ENCODE results near the gene CD300A. TPM values are rescaled to one million over a fixed set of nuclear protein-coding genes. Genes with fewer than 3 reads are reported as not detected.

The CD300A gene
- total RNA-seq, 1 experiment from 2014 or later, result 0.71 TPM

DNA sequence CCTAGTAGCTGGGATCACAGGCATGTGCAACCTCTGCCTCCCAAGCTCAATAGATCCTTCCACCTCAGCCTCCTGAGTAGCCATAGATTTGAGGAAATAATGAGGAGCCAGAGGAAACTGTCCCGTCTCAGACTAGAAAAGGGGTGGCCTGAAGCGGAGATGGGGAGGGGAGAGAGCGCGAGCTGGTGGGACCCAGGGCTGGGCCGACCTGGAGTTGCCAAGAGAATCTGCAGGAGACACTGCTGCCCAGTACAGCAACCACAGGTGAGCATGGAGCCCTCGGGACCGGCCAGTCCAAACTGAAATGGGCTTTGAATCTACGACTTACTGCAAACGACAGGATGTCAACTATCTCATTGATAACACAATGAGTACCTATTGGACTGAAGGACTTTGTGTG is 24.3 kb downstream of the CD300A start:
- no peaks in the 10 kb centered on the region for H3K79me2 ChIP-seq (ENCODE audit: insufficient read depth, low read length)
- BruUV-seq (replicated peaks), result no TSS peak
- H2AFZ ChIP-seq (ENCODE audit: low read depth, low read length, poor library complexity, severe bottlenecking), result no peak overlapping the region
- ChIA-PET CTCF (interaction anchor here (1.0 to 2.9 kb wide), 5 partner anchors 19 to 194 kb away, joined by 3 to 10 read pairs (median 3); partner anchors contain the start of gene GPR142), RAD21 (ENCODE audit: low non-redundant PET in 1 of 2, low total read pairs in 2 of 2, uncharacterized antibody in 2 of 2, unreplicated experiment in 2 of 2) (no interaction called here), POLR2A (no interaction called here)
- no peak overlapping the region for H3K4me3 ChIP-seq (replicated peaks in 1 of 2; ENCODE audit: low read depth in 1 of 2, low read length in 2 of 2)
- intact Hi-C loops (cut with micrococcal nuclease), result no loop called here
- no peaks in the 10 kb centered on the region for H4K20me1 ChIP-seq (ENCODE audit: insufficient read depth)
- H3K36me3 ChIP-seq (ENCODE audit: control insufficient read depth in 1 of 2, insufficient read depth in 2 of 2, low read length in 2 of 2), result no peaks in the 10 kb centered on the region
- TF ChIP-seq, protein P1, sequence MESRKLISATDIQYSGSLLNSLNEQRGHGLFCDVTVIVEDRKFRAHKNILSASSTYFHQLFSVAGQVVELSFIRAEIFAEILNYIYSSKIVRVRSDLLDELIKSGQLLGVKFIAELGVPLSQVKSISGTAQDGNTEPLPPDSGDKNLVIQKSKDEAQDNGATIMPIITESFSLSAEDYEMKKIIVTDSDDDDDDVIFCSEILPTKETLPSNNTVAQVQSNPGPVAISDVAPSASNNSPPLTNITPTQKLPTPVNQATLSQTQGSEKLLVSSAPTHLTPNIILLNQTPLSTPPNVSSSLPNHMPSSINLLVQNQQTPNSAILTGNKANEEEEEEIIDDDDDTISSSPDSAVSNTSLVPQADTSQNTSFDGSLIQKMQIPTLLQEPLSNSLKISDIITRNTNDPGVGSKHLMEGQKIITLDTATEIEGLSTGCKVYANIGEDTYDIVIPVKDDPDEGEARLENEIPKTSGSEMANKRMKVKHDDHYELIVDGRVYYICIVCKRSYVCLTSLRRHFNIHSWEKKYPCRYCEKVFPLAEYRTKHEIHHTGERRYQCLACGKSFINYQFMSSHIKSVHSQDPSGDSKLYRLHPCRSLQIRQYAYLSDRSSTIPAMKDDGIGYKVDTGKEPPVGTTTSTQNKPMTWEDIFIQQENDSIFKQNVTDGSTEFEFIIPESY (IDR thresholded peaks at IDR 0.05; ENCODE audit: extremely low read depth, insufficient replicate concordance, low read length), result no peak
- TF ChIP-seq, protein P2, sequence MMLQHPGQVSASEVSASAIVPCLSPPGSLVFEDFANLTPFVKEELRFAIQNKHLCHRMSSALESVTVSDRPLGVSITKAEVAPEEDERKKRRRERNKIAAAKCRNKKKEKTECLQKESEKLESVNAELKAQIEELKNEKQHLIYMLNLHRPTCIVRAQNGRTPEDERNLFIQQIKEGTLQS (IDR thresholded peaks at IDR 0.05), result no peak
- no peak for TF ChIP-seq EGR1 (IDR thresholded peaks at IDR 0.05; ENCODE audit: low read depth)
- TF ChIP-seq TCF7L2 (IDR thresholded peaks at IDR 0.05; ENCODE audit: borderline replicate concordance, extremely low read depth, insufficient read depth, insufficient read length), result no peak
- TF ChIP-seq EZH2phosphoT487 (IDR thresholded peaks at IDR 0.05; ENCODE audit: borderline replicate concordance), result no peak
- TF ChIP-seq POLR2A (IDR thresholded peaks at IDR 0.05; ENCODE audit: borderline replicate concordance, extremely low read depth, insufficient read depth, insufficient read length), result no peak
- no peak for TF ChIP-seq SRF (IDR thresholded peaks at IDR 0.05; ENCODE audit: low read depth)
- TF ChIP-seq SP1 (IDR thresholded peaks at IDR 0.05; ENCODE audit: low read depth), result no peak
- H3K4me2 ChIP-seq (ENCODE audit: low read length), result no peak overlapping the region
- H3K27me3 ChIP-seq (ENCODE audit: insufficient read depth, low read length), result no peaks in the 10 kb centered on the region; the same call in 1 of the 2 replicates
- H3K4me1 ChIP-seq (ENCODE audit: control insufficient read depth in 1 of 2, insufficient read depth in 2 of 2, low read length in 2 of 2), result no peaks in the 10 kb centered on the region
- no peak for DNase-seq (ENCODE audit: low read depth, low spot score)
- no peaks in the 10 kb centered on the region for H3K9me3 ChIP-seq (ENCODE audit: control insufficient read depth in 1 of 2, insufficient read depth in 1 of 2, low read depth in 1 of 2, low read length in 2 of 2)
- no peak for ATAC-seq
- no peak overlapping the region for H3K9ac ChIP-seq (ENCODE audit: low read length)
- H3K27ac ChIP-seq (ENCODE audit: low read depth, low read length), result no peak overlapping the region
- H3K9me2 ChIP-seq (ENCODE audit: insufficient read depth), result no peaks in the 10 kb centered on the region

DNA sequence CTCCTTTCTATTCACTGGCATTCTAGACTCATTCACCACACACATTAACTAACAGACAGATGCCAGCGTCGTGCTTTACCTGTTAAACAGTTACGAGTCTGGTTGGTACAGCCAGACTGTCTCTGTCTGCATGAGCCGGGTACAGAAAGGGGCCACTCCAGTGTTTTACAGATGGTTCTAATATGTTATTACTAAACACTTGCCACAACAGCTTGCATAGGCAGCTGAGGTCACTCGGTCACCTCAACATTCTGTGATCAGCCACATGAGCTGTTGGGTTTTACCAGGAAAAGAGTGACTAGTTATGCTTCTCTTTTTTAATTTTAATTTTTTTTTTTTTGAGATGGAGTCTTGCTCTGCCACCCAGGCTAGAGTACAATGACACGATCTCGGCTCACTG is 25.2 kb downstream of the CD300A start:
- CTCF ChIA-PET, result interaction anchor here (1.0 to 2.9 kb wide), 4 partner anchors 42 to 123 kb away, joined by 3 to 10 read pairs (median 6); no protein-coding TSS in a partner anchor
- H3K4me3 ChIP-seq (replicated peaks in 1 of 2; ENCODE audit: low read depth in 1 of 2, low read length in 2 of 2), result no peak overlapping the region
- TF ChIP-seq ZFX (IDR thresholded peaks at IDR 0.05) (no peak), SIN3A (IDR thresholded peaks at IDR 0.05; ENCODE audit: low read depth) (no peak), TCF7L2 (IDR thresholded peaks at IDR 0.05; ENCODE audit: borderline replicate concordance, extremely low read depth, insufficient read depth, insufficient read length) (no peak), POLR2AphosphoS5 (IDR thresholded peaks at IDR 0.05; ENCODE audit: low read depth, low read length) (no peak), YY1 (IDR thresholded peaks at IDR 0.05; ENCODE audit: extremely low read depth, insufficient replicate concordance, low read depth, low read length) (no peak), ZNF274 (IDR thresholded peaks at IDR 0.05; ENCODE audit: low read depth, low read length) (no peak), FOSL1 (IDR thresholded peaks at IDR 0.05; ENCODE audit: low read depth) (no peak), JUND (IDR thresholded peaks at IDR 0.05) (no peak)
- H3K9me3 ChIP-seq (ENCODE audit: control insufficient read depth in 1 of 2, insufficient read depth in 1 of 2, low read depth in 1 of 2, low read length in 2 of 2), result no peaks in the 10 kb centered on the region
- H3K27me3 ChIP-seq (ENCODE audit: insufficient read depth, low read length), result no peaks in the 10 kb centered on the region
- no peak overlapping the region for H3K27ac ChIP-seq (ENCODE audit: low read depth, low read length)
- POLR2A ChIA-PET, result no interaction called here
- H3K9me2 ChIP-seq (ENCODE audit: insufficient read depth), result no peaks in the 10 kb centered on the region
- no peak overlapping the region for H3K9ac ChIP-seq (ENCODE audit: low read length)
- RAD21 ChIA-PET (ENCODE audit: low non-redundant PET in 1 of 2, low total read pairs in 2 of 2, uncharacterized antibody in 2 of 2, unreplicated experiment in 2 of 2), result no interaction called here
- H3K4me2 ChIP-seq (ENCODE audit: low read length), result no peak overlapping the region
- no peak for DNase-seq (ENCODE audit: low read depth, low spot score)
- H4K20me1 ChIP-seq (ENCODE audit: insufficient read depth), result no peaks in the 10 kb centered on the region
- intact Hi-C loops (cut with micrococcal nuclease), result no loop called here
- no peaks in the 10 kb centered on the region for H3K4me1 ChIP-seq (ENCODE audit: control insufficient read depth in 1 of 2, insufficient read depth in 2 of 2, low read length in 2 of 2)
- no peaks in the 10 kb centered on the region for H3K36me3 ChIP-seq (ENCODE audit: control insufficient read depth in 1 of 2, insufficient read depth in 2 of 2, low read length in 2 of 2)
- H2AFZ ChIP-seq (ENCODE audit: low read depth, low read length, poor library complexity, severe bottlenecking), result no peak overlapping the region
- BruUV-seq (replicated peaks), result no TSS peak
- ATAC-seq, result no peak
- H3K79me2 ChIP-seq (ENCODE audit: insufficient read depth, low read length), result no peaks in the 10 kb centered on the region
